DOHH2 (cell line): Measurements from ENCODE around the gene REST.
"Not testable (repeated sequence)": the region's sequence is repeated elsewhere in the genome, so short reads cannot be mapped to it uniquely, and the experiment has no call there.

Source experiments
- H3F3A ChIP-seq: fragments of 200-600 bp; sonication (generic), shearing (Covaris generic); 2 replicates; pipeline ENCODE4 v1.6.0; 2016; ENCODE audit warnings: antibody characterized with exemption, mild to moderate bottlenecking; ENCODE audit not compliant: control insufficient read depth, insufficient read depth
- H3K27ac ChIP-seq: fragments of 200-600 bp; sonication (generic); 2 replicates; pipeline ENCODE4 v1.5.1; 2014; ENCODE audit warnings: low read depth, mild to moderate bottlenecking, low read length, moderate library complexity
- H3K27me3 ChIP-seq: fragments of 200-600 bp; sonication (generic); 2 replicates; pipeline ENCODE4 v1.6.1; 2014; ENCODE audit warnings: mild to moderate bottlenecking, low read length, mixed read lengths; ENCODE audit not compliant: control insufficient read depth
- H3K36me3 ChIP-seq: fragments of 200-600 bp; sonication (generic); 2 replicates; pipeline ENCODE4 v1.6.1; 2014; ENCODE audit warnings: mild to moderate bottlenecking, low read length, moderate library complexity, mixed read lengths; ENCODE audit not compliant: control insufficient read depth
- H3K4me1 ChIP-seq: fragments of 200-600 bp; sonication (generic); 2 replicates; pipeline ENCODE4 v1.6.1; 2014; ENCODE audit warnings: mild to moderate bottlenecking, low read length, mixed read lengths; ENCODE audit not compliant: control insufficient read depth
- H3K4me2 ChIP-seq: fragments of 200-600 bp; sonication (generic); 2 replicates; pipeline ENCODE4 v1.6.0; 2014; ENCODE audit warnings: mild to moderate bottlenecking, low read length, moderate library complexity
- H3K4me3 ChIP-seq: fragments of 200-600 bp; sonication (generic); 2 replicates; pipeline ENCODE4 v1.5.1; 2014; ENCODE audit warnings: mild to moderate bottlenecking, low read length, mixed read lengths
- H3K79me2 ChIP-seq: fragments of 200-600 bp; sonication (generic); 2 replicates; pipeline ENCODE4 v1.6.1; 2014; ENCODE audit warnings: mild to moderate bottlenecking, low read length, mixed read lengths; ENCODE audit not compliant: control insufficient read depth
- H3K9me2 ChIP-seq: fragments of 200-600 bp; sonication (generic); replicated peaks from 2 replicates; pipeline ENCODE4 v1.6.1; 2014; ENCODE audit warnings: mild to moderate bottlenecking, low read length, mixed read lengths; ENCODE audit not compliant: control insufficient read depth
- H3K9me3 ChIP-seq: fragments of 200-600 bp; sonication (generic); 2 replicates; pipeline ENCODE4 v1.6.1; 2014; ENCODE audit warnings: antibody characterized with exemption, low read length, mixed read lengths; ENCODE audit not compliant: control insufficient read depth, insufficient read depth
- H4K20me1 ChIP-seq: fragments of 200-600 bp; sonication (generic); 2 replicates; pipeline ENCODE4 v1.6.0; 2014; ENCODE audit warnings: low read depth, mild to moderate bottlenecking, antibody characterized with exemption, low read length, moderate library complexity; ENCODE audit not compliant: control insufficient read depth, insufficient read depth
- CTCF ChIP-seq: fragments of 200-600 bp; sonication (generic); IDR thresholded peaks from one replicate; pipeline ENCODE4 v1.5.1; 2014; ENCODE audit warnings: antibody characterized with exemption, mild to moderate bottlenecking, low read depth, low read length; ENCODE audit not compliant: poor library complexity, severe bottlenecking
- EZH2phosphoT487 ChIP-seq: fragments of 200-600 bp; sonication (generic); IDR thresholded peaks from 2 replicates; pipeline ENCODE4 v1.6.1; 2017; ENCODE audit warnings: borderline replicate concordance, mild to moderate bottlenecking, antibody characterized with exemption, low read length, moderate library complexity, mixed read lengths

The REST gene

DNA sequence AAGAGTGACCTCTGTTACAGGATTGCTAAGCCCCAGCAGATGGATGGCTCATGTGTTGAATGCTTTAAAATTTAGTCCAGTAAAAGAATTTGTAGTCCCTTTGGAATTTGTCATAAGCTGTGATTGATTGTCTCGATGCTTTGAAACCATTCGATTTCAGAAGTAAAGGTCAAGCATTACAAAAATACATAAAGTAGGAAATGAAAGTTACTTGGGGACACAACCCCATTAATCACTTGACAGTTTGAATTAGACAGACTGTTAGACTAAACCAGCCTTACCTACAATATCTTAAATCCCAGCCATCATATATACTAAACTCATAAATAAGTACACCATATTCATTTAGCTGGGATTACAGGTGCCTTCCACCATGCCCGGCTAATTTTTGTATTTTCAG is 6.6 kb downstream of the REST start:
- Histone ChIP-seq H3K9me2 (no peaks in the 10 kb centered on the region), H4K20me1 (peaks cover 13% of the 10 kb centered on the region), H3K4me3 (no peak overlapping the region), H3K36me3 (peaks cover 56% of the 10 kb centered on the region), H3K79me2 (peaks cover 100% of the 10 kb centered on the region), H3K27ac (no peak overlapping the region), H3K4me1 (peaks cover 46% of the 10 kb centered on the region), H3K4me2 (no peak overlapping the region), H3F3A (no peaks in the 10 kb centered on the region), H3K27me3 (no peaks in the 10 kb centered on the region), H3K9me3 (no peaks in the 10 kb centered on the region)
- TF ChIP-seq CTCF (no peak), EZH2phosphoT487 (no peak)

DNA sequence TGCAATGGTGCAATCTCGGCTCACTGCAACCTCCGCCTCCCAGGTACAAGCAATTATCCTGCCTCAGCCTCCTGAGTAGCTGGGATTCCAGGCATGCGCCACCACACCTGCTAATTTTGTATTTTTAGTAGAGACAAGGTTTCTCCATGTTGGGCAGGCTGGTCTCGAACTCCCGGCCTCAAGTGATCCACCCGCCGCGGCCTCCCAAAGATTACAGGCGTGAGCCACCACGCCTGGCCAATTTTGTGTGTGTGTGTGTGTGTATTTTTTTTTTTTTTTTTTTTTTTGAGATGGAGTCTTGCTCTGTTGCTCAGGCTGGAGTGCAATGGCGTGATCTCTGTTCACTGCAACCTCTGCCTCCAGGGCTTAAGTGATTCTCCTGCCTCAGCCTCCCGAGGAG is 7.3 kb downstream of the REST start:
- H3K79me2 ChIP-seq = peaks cover 98% of the 10 kb centered on the region
- peaks cover 13% of the 10 kb centered on the region for H4K20me1 ChIP-seq
- peaks cover 54% of the 10 kb centered on the region for H3K36me3 ChIP-seq
- not testable (repeated sequence) for H3K27me3 ChIP-seq, H3K27ac ChIP-seq, H3K9me3 ChIP-seq, H3F3A ChIP-seq, H3K9me2 ChIP-seq, H3K4me2 ChIP-seq, H3K4me3 ChIP-seq
- peaks cover 43% of the 10 kb centered on the region for H3K4me1 ChIP-seq

DNA sequence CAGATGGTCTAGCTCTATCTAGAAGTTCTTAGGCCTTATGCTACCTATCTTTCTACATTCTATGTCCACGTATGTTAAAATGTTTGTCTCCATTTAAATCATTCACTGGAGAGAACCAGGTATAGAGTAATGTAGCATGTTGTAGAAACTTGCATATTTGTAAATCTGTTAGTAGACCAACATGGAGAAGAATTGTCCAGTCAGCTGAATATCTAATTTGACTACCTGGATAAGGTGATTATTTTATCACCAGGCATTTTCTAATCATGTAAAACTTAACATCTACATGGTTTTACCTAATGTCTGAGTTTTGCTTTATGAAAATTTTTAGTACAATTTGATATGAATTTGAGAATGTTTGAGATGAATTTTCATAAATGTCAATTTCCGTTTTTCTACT is 19.5 kb downstream of the REST start:
- Histone ChIP-seq H3K36me3 (peaks cover 50% of the 10 kb centered on the region), H4K20me1 (no peaks in the 10 kb centered on the region), H3K4me1 (no peaks in the 10 kb centered on the region), H3K27me3 (no peaks in the 10 kb centered on the region), H3K4me3 (no peak overlapping the region), H3F3A (no peaks in the 10 kb centered on the region), H3K27ac (no peak overlapping the region), H3K9me2 (no peaks in the 10 kb centered on the region), H3K4me2 (no peak overlapping the region), H3K79me2 (peaks cover 19% of the 10 kb centered on the region), H3K9me3 (no peaks in the 10 kb centered on the region)
- TF ChIP-seq CTCF = no peak
- no peak for TF ChIP-seq EZH2phosphoT487

GRCh38 chr4:56930638-56931037 is 22.9 kb downstream of the REST start:
- no peak overlapping the region for H3K4me3 ChIP-seq
- H3K27ac ChIP-seq = no peak overlapping the region
- H3F3A ChIP-seq = no peaks in the 10 kb centered on the region
- H3K36me3 ChIP-seq = peaks cover 49% of the 10 kb centered on the region
- H3K9me3 ChIP-seq = no peaks in the 10 kb centered on the region
- H3K4me2 ChIP-seq = no peak overlapping the region
- H3K9me2 ChIP-seq = no peaks in the 10 kb centered on the region
- TF ChIP-seq EZH2phosphoT487 = no peak
- TF ChIP-seq CTCF = no peak
- no peaks in the 10 kb centered on the region for H4K20me1 ChIP-seq
- H3K27me3 ChIP-seq = no peaks in the 10 kb centered on the region
- peaks cover 6% of the 10 kb centered on the region; the same call in 1 of the 2 replicates for H3K79me2 ChIP-seq
- no peaks in the 10 kb centered on the region for H3K4me1 ChIP-seq
